GM19468 (cell line): ENCODE results near the gene NOL3.
"Not testable (repeated sequence)": the region's sequence is repeated elsewhere in the genome, so short reads cannot be mapped to it uniquely, and the experiment has no call there.

Source experiments
- ATAC-seq: cut with Tn5 transposase; IDR thresholded peaks from one replicate; pipeline ENCODE4 v1.9.1; 2021; ENCODE audit warnings: mild to moderate bottlenecking, moderate library complexity, moderate number of reproducible peaks; ENCODE audit not compliant: unreplicated experiment; ENCODE audit errors: extremely low read depth

The NOL3 gene

GRCh38 chr16:67170168-67170948, at the start of gene NOL3:
Gene NOL3, plus strand, starts transcription at chr16:67170538.
- no peak for ATAC-seq

- ATAC-seq = not testable (repeated sequence)
Measured at GRCh38 chr16:67122799-67123198, 47.5 kb upstream of the NOL3 start.

- no peak for ATAC-seq
Measured at GRCh38 chr16:67128417-67128816, 41.9 kb upstream of the NOL3 start.

- ATAC-seq = no peak
Measured at GRCh38 chr16:67128887-67129286, 41.5 kb upstream of the NOL3 start.

- ATAC-seq = no peak
Measured at GRCh38 chr16:67129422-67129821, 40.9 kb upstream of the NOL3 start.

- no peak for ATAC-seq
Measured at GRCh38 chr16:67137605-67138004, 32.7 kb upstream of the NOL3 start.

- no peak for ATAC-seq
Measured at GRCh38 chr16:67141391-67141790, 28.9 kb upstream of the NOL3 start.

GRCh38 chr16:67142342-67142741, 28.0 kb upstream of the NOL3 start:
- ATAC-seq = no peak

GRCh38 chr16:67144943-67145342, 25.4 kb upstream of the NOL3 start:
- no peak for ATAC-seq

- no peak for ATAC-seq
Measured at GRCh38 chr16:67145746-67146145, 24.6 kb upstream of the NOL3 start.

- no peak for ATAC-seq
Measured at GRCh38 chr16:67146523-67147357, 23.6 kb upstream of the NOL3 start.

GRCh38 chr16:67147437-67148140, 22.7 kb upstream of the NOL3 start:
- no peak for ATAC-seq

- ATAC-seq = no peak
Measured at GRCh38 chr16:67148221-67148620, 22.1 kb upstream of the NOL3 start.

- no peak for ATAC-seq
Measured at GRCh38 chr16:67148656-67149275, 21.6 kb upstream of the NOL3 start.

- ATAC-seq = no peak
Measured at GRCh38 chr16:67149276-67150046, 20.9 kb upstream of the NOL3 start.

- ATAC-seq = no peak
Measured at GRCh38 chr16:67150047-67150832, 20.1 kb upstream of the NOL3 start.

GRCh38 chr16:67150833-67151396, 19.4 kb upstream of the NOL3 start, which contains the start of gene B3GNT9:
Gene B3GNT9, minus strand, starts transcription at chr16:67150998. Its CDS starts 513 bp downstream, at chr16:67150485.
- ATAC-seq = no peak

GRCh38 chr16:67151431-67152097, 18.8 kb upstream of the NOL3 start:
- ATAC-seq = no peak
